GM21786 (cell line): ENCODE measurements around the gene NID2.

Source experiments
- ATAC-seq: cut with Tn5 transposase; IDR thresholded peaks from one replicate; pipeline ENCODE4 v1.9.1; 2021; ENCODE audit not compliant: unreplicated experiment

Gene NID2

GRCh38 chr14:51960866-51961265 is 108.0 kb downstream of the NID2 start:
- ATAC-seq: no peak

- ATAC-seq: no peak
Observed at GRCh38 chr14:51959928-51960327, 108.9 kb downstream of the NID2 start.

- ATAC-seq: no peak
Observed at GRCh38 chr14:51957950-51958349, 110.9 kb downstream of the NID2 start.
